Ovary (tissue), 3 donors: Measurements from ENCODE around the gene GNG7.

Experiments used
- EP300 ChIP-seq: sonication (generic); formaldehyde crosslinking; IDR thresholded peaks from one replicate; pipeline ENCODE4 v1.6.1; 2017; ENCODE audit warnings: antibody characterized with exemption
- POLR2A ChIP-seq: fragments of 450-650 bp; IDR thresholded peaks from one replicate; pipeline ENCODE4 v1.6.1; 2017; ENCODE audit warnings: antibody characterized with exemption, mild to moderate bottlenecking, moderate library complexity
- TF ChIP-seq, protein P1 (sequence below), 3 donors: fragments of 450-650 bp in 2 of 3; fragments of 200-600 bp in 1 of 3; IDR thresholded peaks; one replicate each; pipeline versions ENCODE4 v1.5.1 to v1.8.0; 2016 to 2022; ENCODE audit warnings: antibody characterized with exemption in 3 of 3, mild to moderate bottlenecking in 1 of 3
- donor health status: DM: no; HTN: no; CAD: no.

DNA sequence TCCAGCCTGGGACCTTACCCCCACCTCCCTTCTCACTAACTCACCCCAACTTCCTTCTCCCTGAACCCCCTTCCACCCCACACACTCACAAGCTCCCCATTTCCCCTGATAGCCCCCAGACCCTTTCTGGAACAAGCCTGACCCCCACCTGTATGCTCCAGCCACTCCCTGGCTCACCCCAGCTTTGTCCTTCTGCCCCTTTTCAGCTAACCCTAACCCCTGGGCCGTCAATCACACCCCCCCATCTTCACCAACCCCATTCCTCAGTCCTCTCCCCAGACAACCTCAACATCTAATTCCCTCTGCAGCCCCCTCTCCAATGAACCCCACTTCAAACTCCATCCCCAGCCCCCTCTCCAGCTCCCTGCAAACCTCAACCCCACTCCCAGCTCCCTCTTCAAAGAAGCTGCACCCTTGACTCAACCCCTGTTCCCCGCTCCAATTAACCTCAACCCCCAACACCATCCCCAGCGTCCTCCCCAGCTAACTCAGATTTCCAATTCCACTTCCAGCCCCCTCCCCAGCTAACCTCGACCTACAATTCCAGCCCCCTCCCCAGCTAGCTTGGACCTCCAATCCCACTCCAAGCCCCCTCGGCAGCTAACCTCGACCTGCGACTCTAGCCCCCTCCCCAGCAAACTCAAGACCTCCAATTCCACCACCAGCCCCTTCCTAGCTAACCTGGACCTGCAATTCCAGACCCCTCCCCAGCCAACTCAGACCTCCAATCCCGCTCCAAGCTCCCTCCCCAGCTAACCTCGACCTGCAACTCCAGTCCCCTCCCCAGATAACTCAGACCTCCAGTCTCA is 929 bp downstream of the GNG7 start:
- TF ChIP-seq, protein P1, sequence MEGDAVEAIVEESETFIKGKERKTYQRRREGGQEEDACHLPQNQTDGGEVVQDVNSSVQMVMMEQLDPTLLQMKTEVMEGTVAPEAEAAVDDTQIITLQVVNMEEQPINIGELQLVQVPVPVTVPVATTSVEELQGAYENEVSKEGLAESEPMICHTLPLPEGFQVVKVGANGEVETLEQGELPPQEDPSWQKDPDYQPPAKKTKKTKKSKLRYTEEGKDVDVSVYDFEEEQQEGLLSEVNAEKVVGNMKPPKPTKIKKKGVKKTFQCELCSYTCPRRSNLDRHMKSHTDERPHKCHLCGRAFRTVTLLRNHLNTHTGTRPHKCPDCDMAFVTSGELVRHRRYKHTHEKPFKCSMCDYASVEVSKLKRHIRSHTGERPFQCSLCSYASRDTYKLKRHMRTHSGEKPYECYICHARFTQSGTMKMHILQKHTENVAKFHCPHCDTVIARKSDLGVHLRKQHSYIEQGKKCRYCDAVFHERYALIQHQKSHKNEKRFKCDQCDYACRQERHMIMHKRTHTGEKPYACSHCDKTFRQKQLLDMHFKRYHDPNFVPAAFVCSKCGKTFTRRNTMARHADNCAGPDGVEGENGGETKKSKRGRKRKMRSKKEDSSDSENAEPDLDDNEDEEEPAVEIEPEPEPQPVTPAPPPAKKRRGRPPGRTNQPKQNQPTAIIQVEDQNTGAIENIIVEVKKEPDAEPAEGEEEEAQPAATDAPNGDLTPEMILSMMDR (IDR thresholded peaks at IDR 0.05): no peak
- no peak for TF ChIP-seq EP300
- TF ChIP-seq POLR2A: no peak
